Myocyte (in vitro differentiated cells): ENCODE data around the gene HSDL2. TPM values are rescaled to one million over a fixed set of nuclear protein-coding genes. Genes with fewer than 3 reads are reported as not detected.
"Not testable (repeated sequence)": the region's sequence is repeated elsewhere in the genome, so short reads cannot be mapped to it uniquely, and the experiment has no call there.

Source experiments
- DNase-seq: peaks from one replicate; pipeline ENCODE4 v3.0.0-alpha.2; 2012; ENCODE audit warnings: low read depth
- total RNA-seq: library from RNA; depleted of rRNA; stranded (reverse); fragments of >200 nt; gene quantifications from 2 replicates; pipeline ENCODE4 v1.2.3, GENCODE V29; 2014

The HSDL2 gene
- total RNA-seq, 1 donor from 2014 or later: 58.5 TPM

DNA sequence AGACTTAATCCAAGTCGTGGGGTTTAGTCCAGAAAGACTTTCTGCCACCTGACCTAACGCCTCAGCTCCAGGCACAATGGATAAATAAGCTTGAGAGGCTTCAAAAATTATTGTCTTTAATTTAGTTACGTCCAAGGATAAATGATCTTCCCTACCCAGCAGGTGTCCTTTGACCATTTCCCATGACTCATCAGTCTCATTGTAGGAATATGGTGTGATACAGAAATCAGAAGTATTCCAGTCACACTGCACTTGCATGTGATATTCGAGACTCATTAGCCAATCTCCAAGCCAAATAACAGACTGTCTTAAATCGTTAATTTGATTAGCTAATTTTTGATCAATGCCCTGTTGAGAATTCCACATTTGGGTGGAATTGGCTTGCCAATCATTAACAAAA is 13.2 kb downstream of the HSDL2 start:
- peak; percentile 65 for DNase-seq

- no peak for DNase-seq
These were observed 16.5 kb downstream of the HSDL2 start for GRCh38 chr9:112396416-112396815.

- DNase-seq: no peak
These were observed 17.0 kb downstream of the HSDL2 start for GRCh38 chr9:112396872-112397271.

GRCh38 chr9:112401175-112401815 is 21.4 kb downstream of the HSDL2 start:
- DNase-seq: no peak

- DNase-seq: no peak
These were observed 23.8 kb downstream of the HSDL2 start for GRCh38 chr9:112403614-112404201.

GRCh38 chr9:112404508-112404932 is 24.6 kb downstream of the HSDL2 start:
- DNase-seq: peak; percentile 9

- no peak for DNase-seq
These were observed 28.4 kb downstream of the HSDL2 start for GRCh38 chr9:112408275-112408674.

DNA sequence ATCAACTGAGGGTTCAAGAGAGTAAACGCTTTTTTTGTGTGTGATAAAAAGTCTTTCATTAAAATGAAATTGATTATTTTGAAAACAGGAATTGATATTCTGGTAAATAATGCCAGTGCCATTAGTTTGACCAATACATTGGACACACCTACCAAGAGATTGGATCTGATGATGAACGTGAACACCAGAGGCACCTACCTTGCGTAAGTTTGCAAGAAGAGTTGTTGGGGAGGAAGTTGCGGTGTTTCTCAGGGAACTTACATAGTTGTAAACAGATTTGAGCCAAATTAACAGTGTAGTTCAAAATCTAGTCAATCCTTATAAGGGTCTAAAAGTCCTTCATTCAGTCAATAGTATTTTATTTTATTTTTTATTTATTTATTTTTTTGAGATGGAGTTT is 28.9 kb downstream of the HSDL2 start:
- DNase-seq: no peak

DNA sequence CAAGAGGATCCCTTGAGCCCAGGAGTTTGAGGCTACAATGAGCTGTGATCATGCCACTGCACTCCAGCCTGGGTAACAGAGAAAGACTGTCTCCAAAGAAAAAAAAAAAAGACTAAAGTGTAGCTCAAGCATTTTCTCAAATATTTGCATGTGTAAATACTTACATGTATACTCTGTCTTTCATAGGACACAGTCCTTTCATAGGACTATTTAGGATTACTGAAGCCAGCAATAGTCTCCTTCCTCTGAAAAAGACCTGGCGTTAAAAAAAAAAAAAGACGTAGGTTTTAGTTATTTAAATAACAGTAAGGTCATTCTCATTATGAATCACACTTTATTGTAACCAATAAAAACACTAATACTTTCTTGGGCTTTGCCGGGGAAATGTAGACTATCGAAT is 29.9 kb downstream of the HSDL2 start:
- DNase-seq: no peak

DNA sequence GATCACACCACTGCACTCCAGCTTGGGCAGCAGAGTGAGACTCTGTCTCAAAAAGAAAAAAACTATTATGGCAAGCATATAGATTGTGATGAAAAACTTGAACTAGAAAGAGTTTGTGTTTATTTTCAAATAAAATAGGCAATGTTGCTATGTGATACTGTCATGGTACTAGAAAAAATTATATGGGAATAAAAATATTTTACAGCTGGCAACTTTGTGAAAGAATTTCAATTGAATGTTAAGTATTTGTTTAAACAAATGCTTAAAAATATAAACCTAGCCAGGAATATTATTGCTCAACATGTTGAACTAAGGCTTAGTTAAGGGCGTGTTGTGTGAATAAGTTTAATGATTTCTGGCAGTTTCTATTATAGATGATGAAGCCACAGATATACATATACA is 31.7 kb downstream of the HSDL2 start:
- no peak for DNase-seq

DNA sequence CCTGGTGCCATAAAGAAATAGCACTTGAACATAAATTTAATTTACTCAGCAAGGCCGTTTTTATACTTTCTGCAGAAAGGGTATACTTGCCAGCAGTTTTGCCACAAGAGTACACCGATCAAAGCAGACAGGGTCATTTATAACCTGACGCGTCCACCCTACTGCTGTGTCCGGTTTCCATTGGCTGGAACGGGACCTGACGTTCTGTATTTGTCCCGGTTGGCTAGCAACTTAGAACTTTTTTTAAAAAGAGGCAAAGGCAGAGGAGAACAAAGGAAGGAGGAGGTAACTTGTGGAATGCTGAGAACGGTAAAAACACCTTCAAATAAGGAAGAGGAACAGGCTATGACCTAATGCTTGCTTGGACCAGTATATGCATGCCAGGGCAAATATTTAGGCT is 33.8 kb downstream of the HSDL2 start:
- DNase-seq: not testable (repeated sequence)

DNA sequence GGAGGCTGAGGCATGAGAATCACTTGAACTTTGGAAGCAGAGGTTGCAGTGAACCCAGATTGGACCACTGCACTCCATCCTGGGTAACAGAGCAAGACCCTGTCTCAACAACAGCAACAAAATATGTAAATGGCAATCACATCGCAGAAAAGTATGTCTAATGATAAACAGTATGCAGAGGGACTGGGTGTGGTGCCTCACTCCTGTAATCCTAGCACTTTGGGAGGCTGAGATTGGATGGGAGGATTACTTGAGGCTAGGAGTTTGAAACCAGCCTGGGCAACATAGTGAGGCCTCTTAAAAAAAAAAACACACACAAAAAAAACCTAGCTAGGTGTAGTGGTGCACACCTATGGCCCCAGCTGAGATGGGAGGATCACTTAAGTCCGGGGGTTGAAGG is 40.3 kb downstream of the HSDL2 start:
- no peak for DNase-seq

DNA sequence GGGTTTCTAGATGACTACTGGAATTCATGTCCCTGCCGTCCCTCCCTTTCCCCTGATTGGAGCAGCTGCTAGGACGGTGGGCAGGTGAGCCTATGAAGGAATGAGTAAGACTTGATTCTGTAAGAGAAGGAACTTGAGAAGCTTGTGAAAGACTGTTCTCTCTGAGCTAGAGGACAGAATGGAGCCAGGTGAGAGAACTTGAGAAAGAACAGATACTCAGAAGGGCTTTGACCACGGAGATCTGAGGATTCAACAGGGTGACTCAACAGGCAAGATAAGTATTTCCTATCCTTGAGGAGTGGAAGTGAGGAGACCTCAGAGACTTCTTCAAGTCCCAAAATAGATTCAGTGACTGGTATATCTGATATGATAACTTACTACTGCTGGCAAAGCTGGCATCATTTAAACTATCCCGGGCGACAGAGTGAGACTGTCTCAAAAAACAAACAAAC is 41.9 kb downstream of the HSDL2 start:
- peak; percentile 48 for DNase-seq

GRCh38 chr9:112422417-112423148 is 42.7 kb downstream of the HSDL2 start:
- DNase-seq: no peak

- DNase-seq: no peak
These were observed 50.2 kb downstream of the HSDL2 start for GRCh38 chr9:112430006-112430522.

DNA sequence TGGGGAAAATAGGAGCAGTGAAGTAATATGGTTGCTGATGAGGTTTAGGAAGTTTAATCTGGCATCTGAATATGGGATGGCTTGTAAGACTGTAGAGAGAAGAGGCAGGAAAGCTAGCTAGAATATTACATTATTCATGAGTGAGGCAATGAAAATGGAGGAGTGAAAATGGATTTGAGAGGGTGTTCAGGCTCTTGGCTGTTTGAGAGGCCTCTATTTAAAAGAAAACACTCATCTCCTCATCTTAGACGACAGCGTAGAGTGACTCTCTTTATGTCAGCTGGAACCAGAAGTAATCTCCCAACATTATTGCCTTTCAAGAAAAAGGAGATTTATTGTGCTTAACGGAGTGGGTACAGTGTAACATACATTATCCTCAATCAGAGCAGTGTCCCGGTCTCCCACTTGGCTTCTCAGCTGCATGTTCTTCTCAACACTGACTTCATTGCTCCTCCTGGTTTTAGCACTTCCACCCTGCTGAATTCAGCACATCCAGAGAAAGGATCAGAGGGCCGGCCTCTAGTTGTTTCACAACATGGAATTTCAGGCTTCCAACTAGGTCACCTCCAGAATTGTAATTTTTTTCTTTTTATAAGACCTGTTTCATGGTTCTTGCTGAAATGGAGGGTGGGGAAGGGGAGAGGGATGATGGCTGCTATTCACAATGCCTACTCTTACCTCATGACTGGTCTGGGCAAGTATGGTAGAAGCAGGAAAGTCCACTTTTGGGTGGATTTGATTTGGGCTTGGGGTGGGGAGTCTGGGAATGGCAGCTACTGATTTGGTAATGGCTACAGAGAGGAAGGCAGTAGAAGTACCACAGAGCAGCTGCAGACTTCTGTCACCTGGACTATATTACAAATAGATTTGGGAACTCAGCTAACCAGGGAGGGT is 53.8 kb downstream of the HSDL2 start:
- DNase-seq: peak; percentile 16

GRCh38 chr9:112434487-112434886 is 54.6 kb downstream of the HSDL2 start:
- peak; percentile 49 for DNase-seq

GRCh38 chr9:112437406-112437805 is 57.5 kb downstream of the HSDL2 start:
- DNase-seq: peak; percentile 60

GRCh38 chr9:112439171-112439570 is 59.3 kb downstream of the HSDL2 start:
- no peak for DNase-seq

GRCh38 chr9:112439825-112440224 is 59.9 kb downstream of the HSDL2 start:
- DNase-seq: no peak

- no peak for DNase-seq
These were observed 63.3 kb downstream of the HSDL2 start for GRCh38 chr9:112443200-112443599.
